IPS-18a (cell line): Measurements from ENCODE around the gene GRM1.

Experiments
- H3K27ac ChIP-seq: one replicate; pipeline ENCODE4 v1.5.1; 2013; ENCODE audit warnings: low read length
- H3K27me3 ChIP-seq: one replicate; pipeline ENCODE4 v1.6.1; 2013; ENCODE audit warnings: mild to moderate bottlenecking, low read length; ENCODE audit not compliant: control insufficient read depth, insufficient read depth
- H3K36me3 ChIP-seq: one replicate; pipeline ENCODE4 v1.6.1; 2013; ENCODE audit warnings: low read depth, low read length; ENCODE audit not compliant: control insufficient read depth
- H3K4me1 ChIP-seq: one replicate; pipeline ENCODE4 v1.6.1; 2013; ENCODE audit warnings: low read depth, low read length; ENCODE audit not compliant: control insufficient read depth
- H3K4me3 ChIP-seq: one replicate; pipeline ENCODE4 v1.5.1; 2013; ENCODE audit warnings: low read length
- H3K9ac ChIP-seq: one replicate; pipeline ENCODE4 v1.6.1; 2013; ENCODE audit warnings: mild to moderate bottlenecking, low read length, moderate library complexity
- H3K9me3 ChIP-seq: one replicate; pipeline ENCODE4 v1.6.1; 2013; ENCODE audit warnings: low read depth, low read length; ENCODE audit not compliant: control insufficient read depth

Gene GRM1

GRCh38 chr6:146100776-146101175 lies 71.9 kb downstream of the GRM1 start:
- Histone ChIP-seq H3K4me3 (no peak overlapping the region), H3K36me3 (no peaks in the 10 kb centered on the region), H3K9me3 (no peaks in the 10 kb centered on the region), H3K9ac (no peak overlapping the region), H3K4me1 (no peaks in the 10 kb centered on the region), H3K27me3 (no peaks in the 10 kb centered on the region), H3K27ac (no peak overlapping the region)

GRCh38 chr6:146103416-146104072 lies 74.7 kb downstream of the GRM1 start:
- Histone ChIP-seq H3K4me1 (no peaks in the 10 kb centered on the region), H3K4me3 (no peak overlapping the region)

GRCh38 chr6:146106532-146106931 lies 77.7 kb downstream of the GRM1 start:
- Histone ChIP-seq H3K27me3 (no peaks in the 10 kb centered on the region), H3K27ac (no peak overlapping the region), H3K4me1 (no peaks in the 10 kb centered on the region), H3K4me3 (no peak overlapping the region), H3K9me3 (no peaks in the 10 kb centered on the region), H3K36me3 (no peaks in the 10 kb centered on the region), H3K9ac (no peak overlapping the region)

More at GRCh38 chr6:146103416-146104072, 74.7 kb downstream of the GRM1 start:
- H3K9me3 ChIP-seq, result no peaks in the 10 kb centered on the region
- no peaks in the 10 kb centered on the region for H3K36me3 ChIP-seq
- H3K9ac ChIP-seq, result no peak overlapping the region
- no peaks in the 10 kb centered on the region for H3K27me3 ChIP-seq
- H3K27ac ChIP-seq, result no peak overlapping the region

- Histone ChIP-seq H3K4me1 (no peaks in the 10 kb centered on the region), H3K36me3 (no peaks in the 10 kb centered on the region), H3K27ac (no peak overlapping the region), H3K9ac (no peak overlapping the region), H3K9me3 (no peaks in the 10 kb centered on the region), H3K4me3 (no peak overlapping the region), H3K27me3 (no peaks in the 10 kb centered on the region)
Observed at GRCh38 chr6:146110990-146111389, 82.1 kb downstream of the GRM1 start.

GRCh38 chr6:146111881-146112450 lies 83.1 kb downstream of the GRM1 start:
- Histone ChIP-seq H3K36me3 (no peaks in the 10 kb centered on the region), H3K9me3 (no peaks in the 10 kb centered on the region), H3K9ac (no peak overlapping the region)

GRCh38 chr6:146113084-146113623 lies 84.3 kb downstream of the GRM1 start:
- no peaks in the 10 kb centered on the region for H3K36me3 ChIP-seq
- H3K27ac ChIP-seq, result no peak overlapping the region
- no peak overlapping the region for H3K4me3 ChIP-seq

More at GRCh38 chr6:146111881-146112450, 83.1 kb downstream of the GRM1 start:
- Histone ChIP-seq H3K27ac (no peak overlapping the region), H3K4me1 (no peaks in the 10 kb centered on the region), H3K4me3 (no peak overlapping the region), H3K27me3 (no peaks in the 10 kb centered on the region)

GRCh38 chr6:146123616-146124015 lies 94.8 kb downstream of the GRM1 start:
- H3K9me3 ChIP-seq, result no peaks in the 10 kb centered on the region
- H3K4me3 ChIP-seq, result no peak overlapping the region
- no peaks in the 10 kb centered on the region for H3K27me3 ChIP-seq
- H3K4me1 ChIP-seq, result no peaks in the 10 kb centered on the region
- H3K27ac ChIP-seq, result no peak overlapping the region
- H3K36me3 ChIP-seq, result no peaks in the 10 kb centered on the region
- H3K9ac ChIP-seq, result no peak overlapping the region

More at GRCh38 chr6:146113084-146113623, 84.3 kb downstream of the GRM1 start:
- no peak overlapping the region for H3K9ac ChIP-seq
- no peaks in the 10 kb centered on the region for H3K9me3 ChIP-seq
- H3K4me1 ChIP-seq, result no peaks in the 10 kb centered on the region
- H3K27me3 ChIP-seq, result no peaks in the 10 kb centered on the region

GRCh38 chr6:146127447-146128215 lies 98.8 kb downstream of the GRM1 start:
- H3K27me3 ChIP-seq, result no peaks in the 10 kb centered on the region
- H3K4me1 ChIP-seq, result no peaks in the 10 kb centered on the region
- H3K9me3 ChIP-seq, result no peaks in the 10 kb centered on the region
- no peak overlapping the region for H3K27ac ChIP-seq
- no peak overlapping the region for H3K9ac ChIP-seq
- H3K4me3 ChIP-seq, result no peak overlapping the region
- no peaks in the 10 kb centered on the region for H3K36me3 ChIP-seq

- no peaks in the 10 kb centered on the region for H3K9me3 ChIP-seq
- H3K4me1 ChIP-seq, result no peaks in the 10 kb centered on the region
- no peak overlapping the region for H3K9ac ChIP-seq
- H3K36me3 ChIP-seq, result no peaks in the 10 kb centered on the region
- no peaks in the 10 kb centered on the region for H3K27me3 ChIP-seq
- H3K27ac ChIP-seq, result no peak overlapping the region
- no peak overlapping the region for H3K4me3 ChIP-seq
Observed at GRCh38 chr6:146133866-146134265, 105.0 kb downstream of the GRM1 start.

- Histone ChIP-seq H3K4me3 (no peak overlapping the region), H3K27me3 (no peaks in the 10 kb centered on the region), H3K36me3 (no peaks in the 10 kb centered on the region), H3K27ac (no peak overlapping the region), H3K4me1 (no peaks in the 10 kb centered on the region), H3K9ac (no peak overlapping the region), H3K9me3 (no peaks in the 10 kb centered on the region)
Observed at GRCh38 chr6:146135167-146135566, 106.3 kb downstream of the GRM1 start.

- Histone ChIP-seq H3K27ac (no peak overlapping the region), H3K9ac (no peak overlapping the region), H3K36me3 (no peaks in the 10 kb centered on the region), H3K4me1 (peaks cover 3% of the 10 kb centered on the region), H3K4me3 (no peak overlapping the region), H3K27me3 (no peaks in the 10 kb centered on the region), H3K9me3 (no peaks in the 10 kb centered on the region)
Observed at GRCh38 chr6:146146836-146147235, 118.0 kb downstream of the GRM1 start.
